ENCODE measurements around the gene IL12B. TPM values are rescaled to one million over a fixed set of nuclear protein-coding genes. Genes with fewer than 3 reads are reported as not detected.

Gene IL12B
- not detected in 2 replicates for total RNA-seq

GRCh38 chr5:159330131-159330800 is at the start of gene IL12B:
Gene IL12B (minus strand): TSS chr5:159330487. CDS start chr5:159326782, 3,705 bp downstream.

Other genes with a start within 250 kb of the IL12B start
- gene EBF1, start 230.6 kb downstream of the IL12B start, total RNA-seq = 7.8 and 10.0 TPM in 2 replicates
- 51.6 and 55.1 TPM in 2 replicates for gene RNF145, start 120.9 kb downstream of the IL12B start, total RNA-seq
- gene UBLCP1, start 67.2 kb downstream of the IL12B start, total RNA-seq = 13.2 and 20.9 TPM in 2 replicates

All from smooth muscle cell of trachea (primary cell).